ENCODE measurements around the gene LRP6. TPM values are rescaled to one million over a fixed set of nuclear protein-coding genes. Genes with fewer than 3 reads are reported as not detected.

LRP6 gene
- total and polyA plus RNA-seq, 2 experiments from 2014 or later = 29.1 to 73.8 TPM

DNA sequence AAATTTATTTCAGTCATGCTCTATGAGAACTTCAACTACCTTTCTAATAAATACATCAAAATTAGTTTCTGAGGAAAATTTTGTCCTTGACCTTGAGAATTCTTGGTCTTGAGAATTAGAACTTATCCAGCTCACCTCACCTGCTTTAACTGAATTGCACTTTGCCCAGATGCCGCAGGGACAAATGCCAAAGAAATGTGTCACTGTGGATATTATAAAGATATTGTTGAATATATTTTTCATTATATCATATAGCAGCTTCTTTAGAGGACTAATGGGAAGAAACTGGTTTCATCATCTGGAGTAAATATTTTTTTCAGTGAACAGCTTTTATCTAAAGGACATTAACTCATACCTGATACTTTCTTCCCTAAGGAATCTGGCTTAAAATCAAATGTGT lies 54.1 kb downstream of the LRP6 start:
- Histone ChIP-seq H3K4me3 (no peak overlapping the region), H2AFZ (no peak overlapping the region), H3K27ac (ENCODE audit: low read depth) (no peak overlapping the region), H3K4me1 (ENCODE audit: insufficient read depth) (peaks cover 30% of the 10 kb centered on the region), H3F3A (replicated peaks; ENCODE audit: low read depth) (no peaks in the 10 kb centered on the region), H3K4me2 (no peak overlapping the region), H3K36me3 (ENCODE audit: insufficient read depth) (no peaks in the 10 kb centered on the region), H3K9me2 (ENCODE audit: insufficient read depth) (no peaks in the 10 kb centered on the region), H3K27me3 (ENCODE audit: insufficient read depth) (no peaks in the 10 kb centered on the region), H4K20me1 (replicated peaks; ENCODE audit: insufficient read depth) (peaks cover 13% of the 10 kb centered on the region), H3K79me2 (replicated peaks; ENCODE audit: insufficient read depth) (peaks cover 100% of the 10 kb centered on the region)
- no peaks in the 10 kb centered on the region for H3K27me3 Mint-ChIP-seq (ENCODE audit: insufficient read depth, low read depth, poor library complexity)
- peaks cover 40% of the 10 kb centered on the region for H3K4me1 Mint-ChIP-seq
- H3K9me3 Mint-ChIP-seq = no peaks in the 10 kb centered on the region
- no peaks in the 10 kb centered on the region for H3K36me3 Mint-ChIP-seq (ENCODE audit: low read depth)
- H3K4me3 Mint-ChIP-seq = no peak overlapping the region
- TF ChIP-seq, protein P1, sequence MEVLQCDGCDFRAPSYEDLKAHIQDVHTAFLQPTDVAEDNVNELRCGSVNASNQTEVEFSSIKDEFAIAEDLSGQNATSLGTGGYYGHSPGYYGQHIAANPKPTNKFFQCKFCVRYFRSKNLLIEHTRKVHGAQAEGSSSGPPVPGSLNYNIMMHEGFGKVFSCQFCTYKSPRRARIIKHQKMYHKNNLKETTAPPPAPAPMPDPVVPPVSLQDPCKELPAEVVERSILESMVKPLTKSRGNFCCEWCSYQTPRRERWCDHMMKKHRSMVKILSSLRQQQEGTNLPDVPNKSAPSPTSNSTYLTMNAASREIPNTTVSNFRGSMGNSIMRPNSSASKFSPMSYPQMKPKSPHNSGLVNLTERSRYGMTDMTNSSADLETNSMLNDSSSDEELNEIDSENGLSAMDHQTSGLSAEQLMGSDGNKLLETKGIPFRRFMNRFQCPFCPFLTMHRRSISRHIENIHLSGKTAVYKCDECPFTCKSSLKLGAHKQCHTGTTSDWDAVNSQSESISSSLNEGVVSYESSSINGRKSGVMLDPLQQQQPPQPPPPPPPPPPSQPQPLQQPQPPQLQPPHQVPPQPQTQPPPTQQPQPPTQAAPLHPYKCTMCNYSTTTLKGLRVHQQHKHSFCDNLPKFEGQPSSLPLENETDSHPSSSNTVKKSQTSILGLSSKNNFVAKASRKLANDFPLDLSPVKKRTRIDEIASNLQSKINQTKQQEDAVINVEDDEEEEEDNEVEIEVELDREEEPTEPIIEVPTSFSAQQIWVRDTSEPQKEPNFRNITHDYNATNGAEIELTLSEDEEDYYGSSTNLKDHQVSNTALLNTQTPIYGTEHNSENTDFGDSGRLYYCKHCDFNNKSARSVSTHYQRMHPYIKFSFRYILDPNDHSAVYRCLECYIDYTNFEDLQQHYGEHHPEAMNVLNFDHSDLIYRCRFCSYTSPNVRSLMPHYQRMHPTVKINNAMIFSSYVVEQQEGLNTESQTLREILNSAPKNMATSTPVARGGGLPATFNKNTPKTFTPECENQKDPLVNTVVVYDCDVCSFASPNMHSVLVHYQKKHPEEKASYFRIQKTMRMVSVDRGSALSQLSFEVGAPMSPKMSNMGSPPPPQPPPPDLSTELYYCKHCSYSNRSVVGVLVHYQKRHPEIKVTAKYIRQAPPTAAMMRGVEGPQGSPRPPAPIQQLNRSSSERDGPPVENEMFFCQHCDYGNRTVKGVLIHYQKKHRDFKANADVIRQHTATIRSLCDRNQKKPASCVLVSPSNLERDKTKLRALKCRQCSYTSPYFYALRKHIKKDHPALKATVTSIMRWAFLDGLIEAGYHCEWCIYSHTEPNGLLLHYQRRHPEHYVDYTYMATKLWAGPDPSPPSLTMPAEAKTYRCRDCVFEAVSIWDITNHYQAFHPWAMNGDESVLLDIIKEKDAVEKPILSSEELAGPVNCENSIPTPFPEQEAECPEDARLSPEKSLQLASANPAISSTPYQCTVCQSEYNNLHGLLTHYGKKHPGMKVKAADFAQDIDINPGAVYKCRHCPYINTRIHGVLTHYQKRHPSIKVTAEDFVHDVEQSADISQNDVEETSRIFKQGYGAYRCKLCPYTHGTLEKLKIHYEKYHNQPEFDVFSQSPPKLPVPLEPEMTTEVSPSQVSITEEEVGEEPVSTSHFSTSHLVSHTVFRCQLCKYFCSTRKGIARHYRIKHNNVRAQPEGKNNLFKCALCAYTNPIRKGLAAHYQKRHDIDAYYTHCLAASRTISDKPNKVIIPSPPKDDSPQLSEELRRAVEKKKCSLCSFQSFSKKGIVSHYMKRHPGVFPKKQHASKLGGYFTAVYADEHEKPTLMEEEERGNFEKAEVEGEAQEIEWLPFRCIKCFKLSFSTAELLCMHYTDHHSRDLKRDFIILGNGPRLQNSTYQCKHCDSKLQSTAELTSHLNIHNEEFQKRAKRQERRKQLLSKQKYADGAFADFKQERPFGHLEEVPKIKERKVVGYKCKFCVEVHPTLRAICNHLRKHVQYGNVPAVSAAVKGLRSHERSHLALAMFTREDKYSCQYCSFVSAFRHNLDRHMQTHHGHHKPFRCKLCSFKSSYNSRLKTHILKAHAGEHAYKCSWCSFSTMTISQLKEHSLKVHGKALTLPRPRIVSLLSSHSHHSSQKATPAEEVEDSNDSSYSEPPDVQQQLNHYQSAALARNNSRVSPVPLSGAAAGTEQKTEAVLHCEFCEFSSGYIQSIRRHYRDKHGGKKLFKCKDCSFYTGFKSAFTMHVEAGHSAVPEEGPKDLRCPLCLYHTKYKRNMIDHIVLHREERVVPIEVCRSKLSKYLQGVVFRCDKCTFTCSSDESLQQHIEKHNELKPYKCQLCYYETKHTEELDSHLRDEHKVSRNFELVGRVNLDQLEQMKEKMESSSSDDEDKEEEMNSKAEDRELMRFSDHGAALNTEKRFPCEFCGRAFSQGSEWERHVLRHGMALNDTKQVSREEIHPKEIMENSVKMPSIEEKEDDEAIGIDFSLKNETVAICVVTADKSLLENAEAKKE (CRISPR knock-in tag; IDR thresholded peaks at IDR 0.05) = no peak
- no peak for TF ChIP-seq STAT1 (IDR thresholded peaks at IDR 0.05; ENCODE audit: unreplicated experiment)
- TF ChIP-seq CREB1 (CRISPR knock-in tag; IDR thresholded peaks at IDR 0.05; ENCODE audit: low read depth) = no peak
- TF ChIP-seq, protein P2, sequence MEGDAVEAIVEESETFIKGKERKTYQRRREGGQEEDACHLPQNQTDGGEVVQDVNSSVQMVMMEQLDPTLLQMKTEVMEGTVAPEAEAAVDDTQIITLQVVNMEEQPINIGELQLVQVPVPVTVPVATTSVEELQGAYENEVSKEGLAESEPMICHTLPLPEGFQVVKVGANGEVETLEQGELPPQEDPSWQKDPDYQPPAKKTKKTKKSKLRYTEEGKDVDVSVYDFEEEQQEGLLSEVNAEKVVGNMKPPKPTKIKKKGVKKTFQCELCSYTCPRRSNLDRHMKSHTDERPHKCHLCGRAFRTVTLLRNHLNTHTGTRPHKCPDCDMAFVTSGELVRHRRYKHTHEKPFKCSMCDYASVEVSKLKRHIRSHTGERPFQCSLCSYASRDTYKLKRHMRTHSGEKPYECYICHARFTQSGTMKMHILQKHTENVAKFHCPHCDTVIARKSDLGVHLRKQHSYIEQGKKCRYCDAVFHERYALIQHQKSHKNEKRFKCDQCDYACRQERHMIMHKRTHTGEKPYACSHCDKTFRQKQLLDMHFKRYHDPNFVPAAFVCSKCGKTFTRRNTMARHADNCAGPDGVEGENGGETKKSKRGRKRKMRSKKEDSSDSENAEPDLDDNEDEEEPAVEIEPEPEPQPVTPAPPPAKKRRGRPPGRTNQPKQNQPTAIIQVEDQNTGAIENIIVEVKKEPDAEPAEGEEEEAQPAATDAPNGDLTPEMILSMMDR (conservative IDR thresholded peaks at IDR 0.05; ENCODE audit: low read depth in 2 of 2) = no peak
- no peak for TF ChIP-seq EZH2 (IDR thresholded peaks at IDR 0.05; ENCODE audit: low read depth, unreplicated experiment)
- no peak for TF ChIP-seq ZNF114 (CRISPR knock-in tag; IDR thresholded peaks at IDR 0.05)
- ATAC-seq (no peak), DNase-seq (ENCODE audit: low spot score) (no peak)
- no peak overlapping the region for H3K27ac Mint-ChIP-seq
